ENCODE measurements around the gene DNAJC11.

DNA sequence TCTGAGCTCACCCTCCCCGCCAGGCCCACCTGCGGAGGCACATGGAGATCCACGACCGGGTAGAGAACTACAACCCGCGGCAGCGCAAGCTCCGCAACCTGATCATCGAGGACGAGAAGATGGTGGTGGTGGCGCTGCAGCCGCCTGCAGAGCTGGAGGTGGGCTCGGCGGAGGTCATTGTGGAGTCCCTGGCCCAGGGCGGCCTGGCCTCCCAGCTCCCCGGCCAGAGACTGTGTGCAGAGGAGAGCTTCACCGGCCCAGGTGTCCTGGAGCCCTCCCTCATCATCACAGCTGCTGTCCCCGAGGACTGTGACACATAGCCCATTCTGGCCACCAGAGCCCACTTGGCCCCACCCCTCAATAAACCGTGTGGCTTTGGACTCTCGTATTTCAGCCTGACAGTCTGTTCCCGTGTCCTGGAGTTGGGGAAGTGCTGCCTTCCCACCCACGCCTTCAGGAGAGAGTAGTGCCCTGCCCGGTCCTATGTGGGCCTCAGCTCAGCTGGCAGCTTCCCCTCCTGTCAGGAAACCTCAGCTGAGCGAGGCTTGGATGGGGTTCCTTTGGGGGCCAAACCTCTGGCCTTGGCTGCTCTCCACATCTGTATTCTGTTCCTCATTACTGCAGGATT, 112.6 kb downstream of the DNAJC11 start:
- TF ChIP-seq, protein P1, sequence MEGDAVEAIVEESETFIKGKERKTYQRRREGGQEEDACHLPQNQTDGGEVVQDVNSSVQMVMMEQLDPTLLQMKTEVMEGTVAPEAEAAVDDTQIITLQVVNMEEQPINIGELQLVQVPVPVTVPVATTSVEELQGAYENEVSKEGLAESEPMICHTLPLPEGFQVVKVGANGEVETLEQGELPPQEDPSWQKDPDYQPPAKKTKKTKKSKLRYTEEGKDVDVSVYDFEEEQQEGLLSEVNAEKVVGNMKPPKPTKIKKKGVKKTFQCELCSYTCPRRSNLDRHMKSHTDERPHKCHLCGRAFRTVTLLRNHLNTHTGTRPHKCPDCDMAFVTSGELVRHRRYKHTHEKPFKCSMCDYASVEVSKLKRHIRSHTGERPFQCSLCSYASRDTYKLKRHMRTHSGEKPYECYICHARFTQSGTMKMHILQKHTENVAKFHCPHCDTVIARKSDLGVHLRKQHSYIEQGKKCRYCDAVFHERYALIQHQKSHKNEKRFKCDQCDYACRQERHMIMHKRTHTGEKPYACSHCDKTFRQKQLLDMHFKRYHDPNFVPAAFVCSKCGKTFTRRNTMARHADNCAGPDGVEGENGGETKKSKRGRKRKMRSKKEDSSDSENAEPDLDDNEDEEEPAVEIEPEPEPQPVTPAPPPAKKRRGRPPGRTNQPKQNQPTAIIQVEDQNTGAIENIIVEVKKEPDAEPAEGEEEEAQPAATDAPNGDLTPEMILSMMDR (IDR thresholded peaks at IDR 0.05; ENCODE audit: low read depth, low read length): no peak
- no peak for TF ChIP-seq POLR2A (IDR thresholded peaks at IDR 0.05; ENCODE audit: extremely low read depth, insufficient read length)
- no peak for TF ChIP-seq MYC (IDR thresholded peaks at IDR 0.05; ENCODE audit: low read depth, low read length)

All from NB4 (cell line).